GM12878 (cell line): Measurements from ENCODE around the gene ZNF317.

Source experiments
- BCLAF1 ChIP-seq: fragments of 450-650 bp; IDR thresholded peaks from 2 replicates; pipeline ENCODE4 v1.6.1; 2017; ENCODE audit warnings: antibody characterized with exemption, mild to moderate bottlenecking, moderate library complexity
- CTCF ChIP-seq, 3 experiments: IDR thresholded peaks in 2 of 3; conservative IDR thresholded peaks in 1 of 3; 2 replicates each; pipeline ENCODE4 v1.5.1; 2011; ENCODE audit warnings: low read depth in 3 of 3, low read length in 3 of 3, mild to moderate bottlenecking in 3 of 3, control low read depth in 2 of 3, moderate library complexity in 2 of 3, inconsistent platforms in 1 of 3, mixed read lengths in 1 of 3; ENCODE audit not compliant: control insufficient read depth in 2 of 3, insufficient read depth in 1 of 3; ENCODE audit errors: extremely low read depth in 1 of 3
- FOXK2 ChIP-seq: fragments of 450-650 bp; IDR thresholded peaks from 2 replicates; pipeline ENCODE4 v1.6.1; 2017; ENCODE audit warnings: mild to moderate bottlenecking, moderate library complexity
- JUNB ChIP-seq: IDR thresholded peaks from 2 replicates; pipeline ENCODE4 v1.6.1; 2016; ENCODE audit warnings: antibody characterized with exemption, mild to moderate bottlenecking
- KLF5 ChIP-seq: fragments of 450-650 bp; IDR thresholded peaks from 2 replicates; pipeline ENCODE4 v1.6.1; 2014; ENCODE audit warnings: mild to moderate bottlenecking; ENCODE audit not compliant: partially characterized antibody
- MXI1 ChIP-seq: fragments of 150-350 bp; IDR thresholded peaks from 2 replicates; pipeline ENCODE4 v1.6.1; 2011; ENCODE audit warnings: low read depth, mild to moderate bottlenecking, inconsistent platforms, low read length, improper control_type of control experiment
- POLR2A ChIP-seq: IDR thresholded peaks from 2 replicates; pipeline ENCODE4 v1.6.1; 2011; ENCODE audit warnings: low read depth, mild to moderate bottlenecking, low read length
- SIX5 ChIP-seq: IDR thresholded peaks from 2 replicates; pipeline ENCODE4 v1.6.1; 2011; ENCODE audit warnings: mild to moderate bottlenecking, low read depth, low read length, moderate library complexity; ENCODE audit not compliant: severe bottlenecking
- SUPT20H ChIP-seq: IDR thresholded peaks from 2 replicates; pipeline ENCODE4 v1.6.1; 2011; ENCODE audit warnings: low read depth, mild to moderate bottlenecking, low read length, moderate library complexity, borderline replicate concordance; ENCODE audit not compliant: control insufficient read depth
- ZBTB11 ChIP-seq: fragments of 450-650 bp; formaldehyde crosslinking; IDR thresholded peaks from 2 replicates; pipeline ENCODE4 v1.5.0; 2022; ENCODE audit warnings: mild to moderate bottlenecking, missing genetic modification characterization

DNA sequence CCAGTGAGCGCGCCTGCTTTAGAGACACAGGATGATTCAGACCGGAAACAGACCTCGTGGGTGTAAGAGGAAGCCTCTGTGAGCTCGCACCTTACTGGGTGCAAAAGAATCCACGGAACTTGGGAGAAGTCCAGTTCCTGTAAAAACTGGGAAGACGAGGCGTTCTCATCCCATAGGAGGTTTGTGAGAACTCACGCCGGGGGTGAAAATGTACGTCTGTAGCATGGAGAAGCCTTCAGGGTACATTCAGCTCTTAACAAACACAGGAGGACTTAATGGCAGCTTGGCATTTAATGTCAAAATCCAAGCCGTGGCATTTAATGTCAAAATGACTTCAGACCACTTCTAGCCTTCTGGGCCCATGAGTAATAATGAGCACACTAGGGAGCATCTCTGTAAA, 21.2 kb downstream of the ZNF317 start:
- no peak for TF ChIP-seq CTCF (IDR thresholded peaks at IDR 0.05 in 2 of 3, conservative IDR thresholded peaks at IDR 0.05 in 1 of 3; ENCODE audit: control insufficient read depth in 2 of 3, extremely low read depth in 1 of 3, insufficient read depth in 1 of 3, low read depth in 3 of 3, low read length in 3 of 3)
- no peak for TF ChIP-seq FOXK2
- no peak for TF ChIP-seq KLF5
- TF ChIP-seq SUPT20H, result no peak
- no peak for TF ChIP-seq ZBTB11
- TF ChIP-seq MXI1, result no peak
- no peak for TF ChIP-seq POLR2A
- no peak for TF ChIP-seq BCLAF1
- no peak for TF ChIP-seq JUNB
- no peak for TF ChIP-seq SIX5
